ENCODE data around the gene TRIL. TPM values are rescaled to one million over a fixed set of nuclear protein-coding genes. Genes with fewer than 3 reads are reported as not detected.

TRIL gene
- total and polyA plus RNA-seq, 11 donors = 0.53 to 7.0 (median 3.2) TPM

- intact Hi-C loops (cut with DNase I) = no loop called here
- 78 to 85% (median 81%) methylated on average over 6 of the region's 6 CpGs for WGBS, 4 donors
- no peak overlapping the region for H3K4me3 ChIP-seq
- H3K27me3 ChIP-seq = no peaks in the 10 kb centered on the region
- TF ChIP-seq POLR2A (IDR thresholded peaks at IDR 0.05) = no peak
- peaks cover 0 to 45% (median 14%) of the 10 kb centered on the region in 12 donors for H3K4me1 ChIP-seq
- H3K36me3 ChIP-seq = no peaks in the 10 kb centered on the region
- no peak for ATAC-seq
- DNase-seq = no peak
- no peaks in the 10 kb centered on the region for H3K9me3 ChIP-seq
- no peak overlapping the region for H3K27ac ChIP-seq
Measured at GRCh38 chr7:28937103-28937502, 21.0 kb downstream of the TRIL start.

DNA sequence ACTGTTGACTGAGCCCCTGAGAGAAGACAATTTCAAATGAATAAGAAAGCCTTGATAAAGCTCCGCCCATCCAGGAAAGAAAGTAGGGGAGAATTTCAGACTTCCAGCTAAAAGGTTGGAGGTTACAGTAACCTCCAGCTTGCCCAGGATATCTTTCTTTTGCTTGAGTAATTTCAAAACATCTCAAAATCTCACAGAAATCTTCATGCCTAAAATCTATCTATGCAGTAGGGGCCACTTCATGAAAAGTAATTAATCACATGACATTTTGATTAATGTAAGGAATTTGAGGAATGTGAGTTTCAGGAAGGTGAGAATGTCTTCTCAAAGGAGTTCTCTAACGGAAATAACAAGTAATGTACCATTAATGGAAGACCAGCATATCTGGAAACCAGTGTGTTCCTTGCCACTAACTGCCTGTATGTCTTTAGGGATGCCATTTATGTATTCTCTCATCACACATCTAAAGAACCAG lies 24.2 kb downstream of the TRIL start:
- DNase-seq (no peak), ATAC-seq (no peak)
- TF ChIP-seq, protein P1, sequence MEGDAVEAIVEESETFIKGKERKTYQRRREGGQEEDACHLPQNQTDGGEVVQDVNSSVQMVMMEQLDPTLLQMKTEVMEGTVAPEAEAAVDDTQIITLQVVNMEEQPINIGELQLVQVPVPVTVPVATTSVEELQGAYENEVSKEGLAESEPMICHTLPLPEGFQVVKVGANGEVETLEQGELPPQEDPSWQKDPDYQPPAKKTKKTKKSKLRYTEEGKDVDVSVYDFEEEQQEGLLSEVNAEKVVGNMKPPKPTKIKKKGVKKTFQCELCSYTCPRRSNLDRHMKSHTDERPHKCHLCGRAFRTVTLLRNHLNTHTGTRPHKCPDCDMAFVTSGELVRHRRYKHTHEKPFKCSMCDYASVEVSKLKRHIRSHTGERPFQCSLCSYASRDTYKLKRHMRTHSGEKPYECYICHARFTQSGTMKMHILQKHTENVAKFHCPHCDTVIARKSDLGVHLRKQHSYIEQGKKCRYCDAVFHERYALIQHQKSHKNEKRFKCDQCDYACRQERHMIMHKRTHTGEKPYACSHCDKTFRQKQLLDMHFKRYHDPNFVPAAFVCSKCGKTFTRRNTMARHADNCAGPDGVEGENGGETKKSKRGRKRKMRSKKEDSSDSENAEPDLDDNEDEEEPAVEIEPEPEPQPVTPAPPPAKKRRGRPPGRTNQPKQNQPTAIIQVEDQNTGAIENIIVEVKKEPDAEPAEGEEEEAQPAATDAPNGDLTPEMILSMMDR (IDR thresholded peaks at IDR 0.05) = no peak
- no peak for TF ChIP-seq POLR2A (IDR thresholded peaks at IDR 0.05)
- 75 to 82% (median 79%) methylated on average over 2 of the region's 2 CpGs for WGBS, 4 donors
- H3K36me3 ChIP-seq = no peaks in the 10 kb centered on the region
- peak overlapping the region in 3 of 12 donors; percentile 7 to 22 (median 15) for H3K4me3 ChIP-seq
- peaks cover 0 to 20% (median 7%) of the 10 kb centered on the region in 12 donors for H3K4me1 ChIP-seq
- H3K27me3 ChIP-seq = no peaks in the 10 kb centered on the region
- H3K9me3 ChIP-seq = no peaks in the 10 kb centered on the region
- intact Hi-C loops (cut with DNase I) = no loop called here
- H3K27ac ChIP-seq = no peak overlapping the region

GRCh38 chr7:28931565-28931964 lies 26.6 kb downstream of the TRIL start:
- no peak for TF ChIP-seq POLR2A (IDR thresholded peaks at IDR 0.05)
- TF ChIP-seq, protein P1 (IDR thresholded peaks at IDR 0.05) = no peak
- no peak for ATAC-seq

GRCh38 chr7:28926871-28927597 lies 31.1 kb downstream of the TRIL start:
- intact Hi-C loops (cut with DNase I) = loop anchor here in 8 of 10 donors (1.0 to 10.0 kb wide), 9 partner anchors 28 to 418 kb away; partner anchors contain the start of gene CHN2 (in 3 of the 8)
- peaks cover 0 to 22% (median 15%) of the 10 kb centered on the region in 12 donors for H3K4me1 ChIP-seq
- peak; percentile 78 to 95 (median 94) for ATAC-seq
- WGBS, 4 donors = 3 to 8% (median 5%) methylated on average over 22 of the region's 22 CpGs
- peaks cover 0 to 8% (median 0%) of the 10 kb centered on the region in 9 donors for H3K27me3 ChIP-seq
- no peaks in the 10 kb centered on the region for H3K9me3 ChIP-seq
- TF ChIP-seq, protein P1 (IDR thresholded peaks at IDR 0.05) = peak; percentile 72 to 90 (median 84)
- TF ChIP-seq POLR2A (IDR thresholded peaks at IDR 0.05) = no peak
- no peaks in the 10 kb centered on the region for H3K36me3 ChIP-seq
- peak; percentile 76 to 82 (median 79) for DNase-seq
- peak overlapping the region in 11 of 12 donors; percentile 15 to 63 (median 49) for H3K27ac ChIP-seq
- H3K4me3 ChIP-seq = peak overlapping the region; percentile 8 to 64 (median 52)

More at GRCh38 chr7:28931565-28931964, 26.6 kb downstream of the TRIL start:
- intact Hi-C loops (cut with DNase I) = no loop called here
- H3K27ac ChIP-seq = no peak overlapping the region
- H3K36me3 ChIP-seq = no peaks in the 10 kb centered on the region
- no peak overlapping the region for H3K4me3 ChIP-seq
- peaks cover 0 to 24% (median 10%) of the 10 kb centered on the region in 12 donors for H3K4me1 ChIP-seq
- H3K9me3 ChIP-seq = no peaks in the 10 kb centered on the region
- no peak for DNase-seq
- 80 to 94% (median 89%) methylated on average over 3 of the region's 3 CpGs for WGBS, 4 donors
- H3K27me3 ChIP-seq = peaks cover 0 to under 1% (median 0%) of the 10 kb centered on the region in 9 donors
